H1 (cell line): ENCODE measurements around the gene ZNF48. TPM values are rescaled to one million over a fixed set of nuclear protein-coding genes. Genes with fewer than 3 reads are reported as not detected.

Experiments
- CTCF ChIA-PET: fragments of 300-600 bp; sonication (Branson Sonifier 250); formaldehyde crosslinking; loops from one replicate; lab custom pipeline; 2021; ENCODE audit not compliant: partially characterized antibody; lab: Charles Lee
- POLR2A ChIA-PET: fragments of 300-600 bp; sonication (Branson Sonifier 250); formaldehyde crosslinking; loops from one replicate; lab custom pipeline; 2021; ENCODE audit warnings: inconsistent platforms; ENCODE audit not compliant: partially characterized antibody; lab: Charles Lee
- DNase-seq, 2 experiments: peaks; one replicate each; pipeline versions ENCODE4 v3.0.0 to v3.0.0-alpha.2; 2010 to 2022; ENCODE audit warnings: low spot score in 2 of 2, low read depth in 1 of 2, mixed read lengths in 1 of 2
- FAIRE-seq: peaks from 2 replicates; lab custom pipeline; 2011; peaks lifted over from hg19 to GRCh38; lab: Jason Lieb, UNC
- H2AFZ ChIP-seq: 2 replicates; pipeline ENCODE4 v1.8.1; 2012; ENCODE audit warnings: low read length, inconsistent platforms
- H2AK5ac ChIP-seq: 2 replicates; pipeline ENCODE4 v1.6.1; 2013; ENCODE audit warnings: low read depth, low read length
- H2BK120ac ChIP-seq: replicated peaks from 2 replicates; pipeline ENCODE3; 2013; ENCODE audit warnings: low read depth, low read length, inconsistent platforms
- H2BK12ac ChIP-seq: 2 replicates; pipeline ENCODE4 v1.6.1; 2013; ENCODE audit warnings: low read depth, low read length
- H2BK15ac ChIP-seq: 2 replicates; pipeline ENCODE4 v1.6.1; 2013; ENCODE audit warnings: low read length
- H2BK20ac ChIP-seq: 2 replicates; pipeline ENCODE4 v1.6.1; 2013; ENCODE audit warnings: low read length
- H2BK5ac ChIP-seq: 2 replicates; pipeline ENCODE4 v1.6.1; 2013; ENCODE audit warnings: low read depth, low read length
- H3K14ac ChIP-seq: 2 replicates; pipeline ENCODE4 v1.6.1; 2013; ENCODE audit warnings: inconsistent platforms; ENCODE audit not compliant: insufficient read length
- H3K18ac ChIP-seq: 2 replicates; pipeline ENCODE4 v1.6.1; 2013; ENCODE audit warnings: low read length; ENCODE audit errors: extremely low read depth
- H3K23ac ChIP-seq: 2 replicates; pipeline ENCODE4 v1.6.1; 2013; ENCODE audit warnings: inconsistent platforms; ENCODE audit not compliant: insufficient read length
- H3K23me2 ChIP-seq: 2 replicates; pipeline ENCODE4 v1.6.1; 2013; ENCODE audit warnings: low read depth, low read length
- H3K27ac ChIP-seq: 2 replicates; pipeline ENCODE4 v1.6.1; 2011; ENCODE audit warnings: low read depth, low read length, inconsistent platforms
- H3K27me3 ChIP-seq, 4 experiments: replicated peaks in 1 of 4; 1 replicate in 1 of 4; 2 replicates in 3 of 4; pipeline versions ENCODE4 v1.6.1 to v1.8.1; 2011 to 2013; ENCODE audit warnings: low read length in 3 of 4, mild to moderate bottlenecking in 3 of 4, inconsistent platforms in 2 of 4, mixed read lengths in 2 of 4, moderate library complexity in 1 of 4; ENCODE audit not compliant: control insufficient read depth in 3 of 4, insufficient read depth in 3 of 4; ENCODE audit errors: extremely low read depth in 1 of 4
- H3K36me3 ChIP-seq, 4 experiments: 2 replicates each; pipeline versions ENCODE4 v1.6.1 to v1.8.1; 2011 to 2013; ENCODE audit warnings: mild to moderate bottlenecking in 4 of 4, low read length in 3 of 4, moderate library complexity in 2 of 4, control low read depth in 1 of 4, inconsistent platforms in 1 of 4; ENCODE audit not compliant: insufficient read depth in 4 of 4, control insufficient read depth in 2 of 4
- H3K4ac ChIP-seq: replicated peaks from 2 replicates; pipeline ENCODE3; 2013; ENCODE audit warnings: low read length, low read depth, mixed read lengths, inconsistent platforms; ENCODE audit not compliant: insufficient read length
- H3K4me1 ChIP-seq, 4 experiments: replicated peaks in 1 of 4; 1 replicate in 1 of 4; 2 replicates in 3 of 4; pipeline versions ENCODE4 v1.6.1 to v1.8.1; 2011 to 2013; ENCODE audit warnings: low read length in 3 of 4, inconsistent platforms in 2 of 4, mixed read lengths in 1 of 4; ENCODE audit not compliant: insufficient read depth in 4 of 4, control insufficient read depth in 3 of 4
- H3K4me2 ChIP-seq, 2 experiments: 2 replicates each; pipeline versions ENCODE4 v1.6.1 to v1.8.1; 2011 to 2013; ENCODE audit warnings: low read depth in 2 of 2, low read length in 2 of 2, control low read depth in 1 of 2, inconsistent platforms in 1 of 2, mild to moderate bottlenecking in 1 of 2; ENCODE audit not compliant: insufficient read depth in 1 of 2
- H3K4me3 ChIP-seq, 4 experiments: fragments of 200-600, 300-600 bp in 1 of 4; sonication (generic), shearing (Covaris generic), sonication (Bioruptor Twin) in 1 of 4; 2 replicates each; pipeline versions ENCODE4 v1.5.1 to v1.8.1; 2011 to 2016; ENCODE audit warnings: low read length in 4 of 4, low read depth in 3 of 4, control low read depth in 2 of 4, inconsistent platforms in 2 of 4, mild to moderate bottlenecking in 2 of 4, mixed read lengths in 1 of 4, moderate library complexity in 1 of 4; ENCODE audit not compliant: insufficient read depth in 2 of 4; ENCODE audit errors: extremely low read depth in 1 of 4
- H3K56ac ChIP-seq: replicated peaks from 2 replicates; pipeline ENCODE3; 2013; ENCODE audit warnings: low read depth, mild to moderate bottlenecking, mixed read lengths, low read length, inconsistent platforms; ENCODE audit not compliant: insufficient read length
- H3K79me1 ChIP-seq: 2 replicates; pipeline ENCODE4 v1.6.1; 2013; ENCODE audit warnings: low read depth, low read length, control low read depth
- H3K79me2 ChIP-seq, 2 experiments: 2 replicates each; pipeline versions ENCODE4 v1.6.1 to v1.8.1; 2012 to 2013; ENCODE audit warnings: low read length in 2 of 2, mild to moderate bottlenecking in 2 of 2, inconsistent platforms in 1 of 2; ENCODE audit not compliant: insufficient read depth in 2 of 2, control insufficient read depth in 1 of 2
- H3K9ac ChIP-seq, 4 experiments: replicated peaks in 1 of 4; 1 replicate in 1 of 4; 2 replicates in 3 of 4; pipeline versions ENCODE4 v1.6.1 to v1.8.1; 2011 to 2013; ENCODE audit warnings: low read depth in 3 of 4, low read length in 3 of 4, control low read depth in 2 of 4, mild to moderate bottlenecking in 2 of 4, moderate library complexity in 2 of 4, inconsistent platforms in 1 of 4; ENCODE audit errors: extremely low read depth in 1 of 4
- H3K9me3 ChIP-seq, 2 experiments: 2 replicates each; pipeline versions ENCODE4 v1.6.1 to v1.8.1; 2012 to 2013; ENCODE audit warnings: mild to moderate bottlenecking in 2 of 2, moderate library complexity in 2 of 2, control low read depth in 1 of 2, inconsistent platforms in 1 of 2, low read depth in 1 of 2, low read length in 1 of 2, mixed read lengths in 1 of 2; ENCODE audit not compliant: insufficient read depth in 2 of 2
- H4K20me1 ChIP-seq, 2 experiments: replicated peaks in 1 of 2; 2 replicates each; pipeline versions ENCODE3 to v1.8.1; 2011 to 2013; ENCODE audit warnings: inconsistent platforms in 2 of 2, low read length in 2 of 2, mild to moderate bottlenecking in 1 of 2; ENCODE audit not compliant: insufficient read depth in 2 of 2, control insufficient read depth in 1 of 2
- H4K5ac ChIP-seq: 2 replicates; pipeline ENCODE4 v1.6.1; 2013; ENCODE audit warnings: low read length, low read depth, mixed read lengths, inconsistent platforms; ENCODE audit not compliant: insufficient read length
- H4K8ac ChIP-seq: 2 replicates; pipeline ENCODE4 v1.8.0; 2013; ENCODE audit warnings: mild to moderate bottlenecking, moderate library complexity, low read length, inconsistent platforms; ENCODE audit not compliant: insufficient read depth; ENCODE audit errors: extremely low read depth
- H4K91ac ChIP-seq: replicated peaks from 2 replicates; pipeline ENCODE3; 2013; ENCODE audit warnings: low read length, mixed read lengths, inconsistent platforms; ENCODE audit not compliant: insufficient read length
- ASH2L ChIP-seq: fragments of 200-600, 300-600 bp; sonication (generic); IDR thresholded peaks from one replicate; pipeline ENCODE4 v1.7.1; 2017; ENCODE audit warnings: low read length
- BCL11A ChIP-seq, 2 experiments: IDR thresholded peaks; one replicate each; pipeline ENCODE4 v1.6.1; 2011; ENCODE audit warnings: low read depth in 2 of 2, low read length in 2 of 2, mild to moderate bottlenecking in 2 of 2
- CHD1 ChIP-seq: IDR thresholded peaks from 2 replicates; pipeline ENCODE4 v1.6.1; 2012; ENCODE audit warnings: low read depth, low read length, improper control_type of control experiment
- CHD2 ChIP-seq: IDR thresholded peaks from 2 replicates; pipeline ENCODE4 v1.6.1; 2012; ENCODE audit warnings: low read length, improper control_type of control experiment
- FOSL1 ChIP-seq: IDR thresholded peaks from 2 replicates; pipeline ENCODE4 v1.6.1; 2011; ENCODE audit warnings: mild to moderate bottlenecking, low read depth, low read length, moderate library complexity; ENCODE audit not compliant: insufficient read depth
- JUN ChIP-seq: IDR thresholded peaks from 2 replicates; pipeline ENCODE4 v1.6.1; 2011; ENCODE audit warnings: low read depth, mild to moderate bottlenecking, improper control_type of control experiment, low read length
- POLR2A ChIP-seq, 2 experiments: IDR thresholded peaks; 1 replicate in 1 of 2; 2 replicates in 1 of 2; pipeline ENCODE4 v1.6.1; 2011; ENCODE audit warnings: low read depth in 2 of 2, low read length in 2 of 2, mild to moderate bottlenecking in 2 of 2; ENCODE audit errors: control extremely low read depth in 1 of 2
- POLR2AphosphoS5 ChIP-seq: IDR thresholded peaks from 2 replicates; pipeline ENCODE4 v1.6.1; 2011; ENCODE audit warnings: low read depth, low read length
- SP1 ChIP-seq: IDR thresholded peaks from 2 replicates; pipeline ENCODE4 v1.6.1; 2011; ENCODE audit warnings: low read depth, low read length
- TAF1 ChIP-seq: IDR thresholded peaks from 2 replicates; pipeline ENCODE4 v1.6.1; 2011; ENCODE audit warnings: mild to moderate bottlenecking, low read depth, low read length
- TBP ChIP-seq: IDR thresholded peaks from 2 replicates; pipeline ENCODE4 v1.6.1; 2011; ENCODE audit warnings: low read depth, low read length, improper control_type of control experiment
- WGBS, 2 experiments: shearing (Covaris generic) in 1 of 2; methylation state at CpG; one replicate each; pipeline versions ENCODE4 v1.1.6 to v1.1.7; 2013 to 2015; ENCODE audit warnings: low lambda C conversion rate in 2 of 2, mixed read lengths in 2 of 2, inconsistent platforms in 1 of 2, low coverage in 1 of 2, missing lambda C conversion rate in 1 of 2; ENCODE audit not compliant: insufficient replicate concordance in 2 of 2, insufficient coverage in 1 of 2, insufficient read length in 1 of 2; ENCODE audit errors: extremely low coverage in 1 of 2, missing lambda C conversion rate in 1 of 2; 5-methylcytosine and 5-hydroxymethylcytosine counted together
- polyA plus RNA-seq, 7 experiments: library from polyadenylated mRNA; depleted of rRNA in 3 of 7; stranded (reverse) in 5 of 7; unstranded in 2 of 7; fragments of >200 nt in 5 of 7; fragments of 200-250 nt in 2 of 7; gene quantifications; 1 replicate in 5 of 7; 2 replicates in 1 of 7; 4 replicates in 1 of 7; pipeline versions ENCODE4 v1.2.1 to v1.2.3, GENCODE V29; 2011 to 2013; ENCODE audit warnings: missing spikeins in 2 of 7, mixed read lengths in 2 of 7
- total RNA-seq: library from RNA; stranded (reverse); fragmentation: NEBNext Ultra II Directional; extraction: Animal tissue kit (Norgen Biotek cat#: 25700); gene quantifications from 2 replicates; pipeline ENCODE4 v1.2.1, GENCODE V29; 2021
- TF ChIP-seq, protein P1 (sequence below): IDR thresholded peaks from 2 replicates; pipeline ENCODE4 v1.6.1; 2012; ENCODE audit warnings: inconsistent platforms

The ZNF48 gene
- total and polyA plus RNA-seq, 2 of the 8 experiments (the other 6 are each of a cell fraction or from before 2014, with no cell fraction given), result 30.4 to 41.2 TPM

DNA sequence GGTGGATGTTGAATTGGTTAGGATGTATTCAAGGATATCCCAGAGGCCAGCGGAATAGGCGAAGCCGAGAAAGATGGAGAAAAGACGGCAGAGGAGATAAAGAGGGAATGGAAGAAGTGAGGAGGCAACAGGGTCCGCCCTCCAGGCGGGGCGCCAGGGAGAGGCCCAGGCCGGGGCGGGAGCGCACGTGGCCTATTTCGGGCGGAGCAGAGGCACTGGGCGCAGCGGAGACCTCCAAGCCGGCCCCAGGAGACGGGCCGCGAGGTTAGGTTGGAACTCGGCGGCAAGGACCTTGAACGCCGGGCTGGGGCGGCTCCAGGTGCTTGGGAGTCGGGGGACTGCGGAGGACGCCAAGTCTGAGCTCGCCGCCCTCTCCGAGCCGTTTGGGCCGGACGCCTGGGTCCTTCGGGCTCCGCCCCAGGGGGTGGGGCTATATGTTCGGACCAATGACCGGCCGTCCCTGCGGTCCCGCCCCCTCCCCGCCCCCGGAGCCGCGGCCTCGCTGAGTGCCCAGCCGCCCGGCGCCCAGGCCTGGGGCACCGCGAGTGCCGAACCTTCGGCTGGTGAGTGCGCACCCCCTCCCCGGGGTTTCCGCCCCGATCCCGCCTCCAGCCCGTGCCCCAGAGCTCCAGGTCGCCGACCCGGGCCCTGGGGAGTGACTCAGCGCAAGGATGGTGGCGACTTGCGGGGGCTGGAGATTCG lies 12.0 kb downstream of the ZNF48 start, which contains the start of gene ZNF771:
TSS of gene ZNF771 (plus strand) at position 505 of the 702 bp plus-strand sequence. CDS start 448 bp downstream, outside the sequence.
- whole genome bisulfite sequencing, 2 experiments, result 2% methylated on average over 41 of the region's 65 CpGs; no CpG with 5 or more reads in 1 of the 2 experiments
- DNase-seq (peak; percentile 78 to 98), FAIRE-seq (no peak)
- Histone ChIP-seq H2BK20ac (0 out of 2 replicates have a peak within 1 kb of the TSS, but pooled peaks have one; percentile 29), H3K23ac (no peak within 1 kb of the TSS), H2BK15ac (no peak within 1 kb of the TSS), H2BK5ac (peak within 1 kb of the TSS; percentile 92; the same call in 1 of the 2 replicates), H3K4me2 (peak within 1 kb of the TSS; percentile 82 to 97), H3K18ac (peak within 1 kb of the TSS; percentile 93), H3K4me3 (peak within 1 kb of the TSS; percentile 74 to 85 (median 81)), H3K79me1 (peaks cover 5% of the 10 kb centered on the region; the same call in 1 of the 2 replicates), H4K5ac (peak within 1 kb of the TSS; percentile 89), H2BK12ac (peak within 1 kb of the TSS; percentile 84; the same call in 1 of the 2 replicates), H4K8ac (peak within 1 kb of the TSS; percentile 89), H3K36me3 (peaks cover 0 to 8% (median 3%) of the 10 kb centered on the region in 4 experiments; a peak in 5 of 8 replicates), H2AK5ac (peak within 1 kb of the TSS; percentile 91; the same call in 1 of the 2 replicates), H3K27me3 (no peaks in the 10 kb centered on the region; a peak in 1 of 7 replicates), H3K14ac (no peak within 1 kb of the TSS), H2AFZ (peak within 1 kb of the TSS; percentile 98), H3K4ac (peak within 1 kb of the TSS; percentile 94), H2BK120ac (no peak within 1 kb of the TSS), H3K56ac (peak within 1 kb of the TSS; percentile 92), H3K23me2 (peaks cover 12% of the 10 kb centered on the region), H3K27ac (peak within 1 kb of the TSS; percentile 82), H3K9me3 (no peaks in the 10 kb centered on the region), H4K91ac (peak within 1 kb of the TSS; percentile 93), H3K4me1 (peaks cover 3 to 12% (median 4%) of the 10 kb centered on the region in 4 experiments; a peak in 6 of 7 replicates), H4K20me1 (peaks cover 0 to 16% of the 10 kb centered on the region in 2 experiments), H3K79me2 (peaks cover 0 to 8% of the 10 kb centered on the region in 2 experiments; a peak in 2 of 4 replicates), H3K9ac (peak within 1 kb of the TSS; percentile 63 to 87 (median 78))
- CTCF ChIA-PET, result interaction anchor here (0.6 to 3.0 kb wide), 12 partner anchors 8 to 221 kb away, joined by 3 to 23 read pairs (median 4); partner anchors contain the start of genes DCTPP1, MYL11 and ZNF48
- POLR2A ChIA-PET, result interaction anchor here (0.6 to 5.1 kb wide), 24 partner anchors 8 to 205 kb away, joined by 3 to 61 read pairs (median 4); partner anchors contain the start of genes CD2BP2, SEPTIN1, ZNF48 and ZNF688
- TF ChIP-seq TAF1 (peak; percentile 98), JUN (no peak), TBP (peak; percentile 92), CHD1 (no peak), CHD2 (no peak), POLR2AphosphoS5 (peak; percentile 74), SP1 (peak; percentile 87), BCL11A (IDR thresholded peaks at IDR 0.05; ENCODE audit: low read depth in 2 of 2, low read length in 2 of 2) (no peak), ASH2L (no peak), FOSL1 (0 out of 2 replicates have a peak, but pooled peaks have one; percentile 28), POLR2A (IDR thresholded peaks at IDR 0.05; ENCODE audit: control extremely low read depth in 1 of 2, low read depth in 2 of 2, low read length in 2 of 2) (peak; percentile 65 to 92)
- TF ChIP-seq, protein P1, sequence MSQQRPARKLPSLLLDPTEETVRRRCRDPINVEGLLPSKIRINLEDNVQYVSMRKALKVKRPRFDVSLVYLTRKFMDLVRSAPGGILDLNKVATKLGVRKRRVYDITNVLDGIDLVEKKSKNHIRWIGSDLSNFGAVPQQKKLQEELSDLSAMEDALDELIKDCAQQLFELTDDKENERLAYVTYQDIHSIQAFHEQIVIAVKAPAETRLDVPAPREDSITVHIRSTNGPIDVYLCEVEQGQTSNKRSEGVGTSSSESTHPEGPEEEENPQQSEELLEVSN, result peak; percentile 70
